Loucy (cell line): ENCODE data around the gene EEFSEC.

ENCODE experiments used
- EZH2phosphoT487 ChIP-seq: fragments of 200-600 bp; IDR thresholded peaks from 2 replicates; pipeline ENCODE4 v1.6.1; 2018; ENCODE audit warnings: antibody characterized with exemption, mild to moderate bottlenecking, moderate library complexity, borderline replicate concordance
- TF ChIP-seq, protein P1 (sequence below): fragments of 200-600 bp; sonication (generic); conservative IDR thresholded peaks from 2 replicates; pipeline ENCODE4 v1.5.1; 2014; ENCODE audit warnings: mild to moderate bottlenecking, antibody characterized with exemption, low read length

- TF ChIP-seq, protein P1, sequence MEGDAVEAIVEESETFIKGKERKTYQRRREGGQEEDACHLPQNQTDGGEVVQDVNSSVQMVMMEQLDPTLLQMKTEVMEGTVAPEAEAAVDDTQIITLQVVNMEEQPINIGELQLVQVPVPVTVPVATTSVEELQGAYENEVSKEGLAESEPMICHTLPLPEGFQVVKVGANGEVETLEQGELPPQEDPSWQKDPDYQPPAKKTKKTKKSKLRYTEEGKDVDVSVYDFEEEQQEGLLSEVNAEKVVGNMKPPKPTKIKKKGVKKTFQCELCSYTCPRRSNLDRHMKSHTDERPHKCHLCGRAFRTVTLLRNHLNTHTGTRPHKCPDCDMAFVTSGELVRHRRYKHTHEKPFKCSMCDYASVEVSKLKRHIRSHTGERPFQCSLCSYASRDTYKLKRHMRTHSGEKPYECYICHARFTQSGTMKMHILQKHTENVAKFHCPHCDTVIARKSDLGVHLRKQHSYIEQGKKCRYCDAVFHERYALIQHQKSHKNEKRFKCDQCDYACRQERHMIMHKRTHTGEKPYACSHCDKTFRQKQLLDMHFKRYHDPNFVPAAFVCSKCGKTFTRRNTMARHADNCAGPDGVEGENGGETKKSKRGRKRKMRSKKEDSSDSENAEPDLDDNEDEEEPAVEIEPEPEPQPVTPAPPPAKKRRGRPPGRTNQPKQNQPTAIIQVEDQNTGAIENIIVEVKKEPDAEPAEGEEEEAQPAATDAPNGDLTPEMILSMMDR = no peak
- TF ChIP-seq EZH2phosphoT487 = no peak
Measured at GRCh38 chr3:128432301-128432970, 279.2 kb downstream of the EEFSEC start.
